ENCODE data around the gene CCDC152. TPM values are rescaled to one million over a fixed set of nuclear protein-coding genes. Genes with fewer than 3 reads are reported as not detected.
A peak's percentile ranks its signal among the peaks of the same experiment; 100 is the strongest.
"Not testable (repeated sequence)": the region's sequence is repeated elsewhere in the genome, so short reads cannot be mapped to it uniquely, and the experiment has no call there.

Gene CCDC152
- total and polyA plus RNA-seq, 12 donors, result 0.66 to 4.0 (median 1.5) TPM

DNA sequence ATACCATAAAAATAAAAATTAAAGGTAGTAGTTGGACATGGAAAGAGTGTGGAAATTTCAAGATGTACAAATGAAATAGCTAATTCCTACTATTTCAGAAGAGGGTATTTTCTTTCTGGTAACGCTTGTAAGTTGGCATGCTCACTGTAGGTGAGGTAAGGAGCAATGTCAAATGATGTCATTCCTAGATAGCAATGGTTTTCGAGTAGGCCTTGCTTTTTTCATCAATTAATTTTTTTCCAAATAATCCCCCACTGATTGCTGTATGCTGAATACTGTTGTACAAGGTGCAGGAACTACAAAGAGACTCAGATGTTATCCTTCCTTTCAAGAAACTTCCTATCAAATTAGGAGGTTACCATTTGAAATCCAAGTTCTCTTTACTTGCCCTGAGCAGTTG is 56.0 kb downstream of the CCDC152 start:
- ATAC-seq (no peak), DNase-seq (no peak)
- intact Hi-C loops (cut with DNase I), result loop anchor here in 5 of 10 donors (1.0 to 5.0 kb wide), 4 partner anchors 27 to 230 kb away; partner anchors contain the start of gene ANXA2R (in 1 of the 5)
- Histone ChIP-seq H3K4me1 (peaks cover 0 to 45% (median 30%) of the 10 kb centered on the region in 9 donors), H3K36me3 (peaks cover 0 to 11% (median 0%) of the 10 kb centered on the region in 9 donors), H3K27ac (peak overlapping the region in 9 of 10 donors; percentile 77 to 93 (median 86)), H3K9me3 (no peaks in the 10 kb centered on the region), H3K4me3 (peak overlapping the region in 3 of 10 donors; percentile 57 to 67 (median 61)), H3K27me3 (no peaks in the 10 kb centered on the region)
- 72 to 74% methylated on average over 2 of the region's 2 CpGs for WGBS, 2 donors
- TF ChIP-seq, protein P1, sequence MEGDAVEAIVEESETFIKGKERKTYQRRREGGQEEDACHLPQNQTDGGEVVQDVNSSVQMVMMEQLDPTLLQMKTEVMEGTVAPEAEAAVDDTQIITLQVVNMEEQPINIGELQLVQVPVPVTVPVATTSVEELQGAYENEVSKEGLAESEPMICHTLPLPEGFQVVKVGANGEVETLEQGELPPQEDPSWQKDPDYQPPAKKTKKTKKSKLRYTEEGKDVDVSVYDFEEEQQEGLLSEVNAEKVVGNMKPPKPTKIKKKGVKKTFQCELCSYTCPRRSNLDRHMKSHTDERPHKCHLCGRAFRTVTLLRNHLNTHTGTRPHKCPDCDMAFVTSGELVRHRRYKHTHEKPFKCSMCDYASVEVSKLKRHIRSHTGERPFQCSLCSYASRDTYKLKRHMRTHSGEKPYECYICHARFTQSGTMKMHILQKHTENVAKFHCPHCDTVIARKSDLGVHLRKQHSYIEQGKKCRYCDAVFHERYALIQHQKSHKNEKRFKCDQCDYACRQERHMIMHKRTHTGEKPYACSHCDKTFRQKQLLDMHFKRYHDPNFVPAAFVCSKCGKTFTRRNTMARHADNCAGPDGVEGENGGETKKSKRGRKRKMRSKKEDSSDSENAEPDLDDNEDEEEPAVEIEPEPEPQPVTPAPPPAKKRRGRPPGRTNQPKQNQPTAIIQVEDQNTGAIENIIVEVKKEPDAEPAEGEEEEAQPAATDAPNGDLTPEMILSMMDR (IDR thresholded peaks at IDR 0.05), result no peak

DNA sequence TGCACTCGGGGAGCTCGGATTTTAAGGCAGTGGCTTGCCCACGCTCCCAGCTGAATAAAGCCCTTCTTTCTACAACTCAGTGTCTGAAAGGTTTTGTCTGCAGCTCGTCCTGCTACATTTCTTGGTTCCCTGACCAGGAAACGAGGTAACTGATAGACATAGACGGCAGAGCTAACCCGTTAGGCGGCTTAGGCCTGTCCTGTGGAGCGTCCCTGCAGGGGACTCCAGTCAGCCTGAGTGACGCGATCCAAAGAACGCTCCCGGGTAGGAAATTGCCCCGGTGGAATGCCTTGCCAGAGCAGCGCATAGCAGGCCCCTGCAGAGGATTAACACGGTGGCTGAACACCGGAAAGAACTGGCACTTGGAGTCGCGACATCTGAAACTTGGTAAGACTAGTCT is 56.9 kb downstream of the CCDC152 start:
- H3K4me1 ChIP-seq, result peaks cover 0 to 35% (median 21%) of the 10 kb centered on the region in 9 donors
- no peak for ATAC-seq
- no peaks in the 10 kb centered on the region for H3K27me3 ChIP-seq
- intact Hi-C loops (cut with DNase I), result loop anchor here in 4 of 10 donors (5.0 kb wide), 3 partner anchors 64 to 229 kb away; partner anchors contain the start of gene ANXA2R (in 1 of the 4)
- DNase-seq, result no peak
- TF ChIP-seq, protein P1 (IDR thresholded peaks at IDR 0.05), result no peak
- no peaks in the 10 kb centered on the region for H3K9me3 ChIP-seq
- WGBS, 2 donors, result 62 to 74% methylated on average over 19 of the region's 19 CpGs
- no peak overlapping the region for H3K4me3 ChIP-seq
- peak overlapping the region in 2 of 10 donors; percentile 86 to 93 for H3K27ac ChIP-seq
- H3K36me3 ChIP-seq, result peaks cover 0 to 3% (median 0%) of the 10 kb centered on the region in 9 donors

DNA sequence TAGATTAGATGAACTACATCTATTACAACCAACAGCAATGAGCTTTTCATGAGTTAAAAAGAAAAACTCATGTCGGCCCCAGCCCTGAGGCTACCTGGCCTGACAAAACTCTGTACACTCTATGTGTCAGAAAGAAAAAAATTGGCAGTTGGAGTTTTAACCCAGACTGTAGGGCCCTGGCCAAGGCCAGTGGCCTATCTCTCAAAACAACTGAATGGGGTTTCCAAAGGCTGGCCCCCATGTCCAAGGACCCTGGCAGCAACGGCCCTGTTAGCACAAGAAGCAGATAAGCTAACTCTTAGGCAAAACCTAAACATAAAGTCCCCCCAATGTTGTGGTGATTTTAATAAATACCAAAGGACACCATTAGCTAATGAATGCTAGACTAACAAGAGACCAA is 59.9 kb downstream of the CCDC152 start:
- DNase-seq; H3K27me3 ChIP-seq; H3K36me3 ChIP-seq; ATAC-seq; intact Hi-C loops (cut with DNase I); H3K4me3 ChIP-seq; H3K27ac ChIP-seq; H3K9me3 ChIP-seq: not testable (repeated sequence)
- peaks cover 0 to 13% (median 8%) of the 10 kb centered on the region in 9 donors for H3K4me1 ChIP-seq
- WGBS, 2 donors, result 92 to 99% methylated on average over 2 of the region's 2 CpGs

DNA sequence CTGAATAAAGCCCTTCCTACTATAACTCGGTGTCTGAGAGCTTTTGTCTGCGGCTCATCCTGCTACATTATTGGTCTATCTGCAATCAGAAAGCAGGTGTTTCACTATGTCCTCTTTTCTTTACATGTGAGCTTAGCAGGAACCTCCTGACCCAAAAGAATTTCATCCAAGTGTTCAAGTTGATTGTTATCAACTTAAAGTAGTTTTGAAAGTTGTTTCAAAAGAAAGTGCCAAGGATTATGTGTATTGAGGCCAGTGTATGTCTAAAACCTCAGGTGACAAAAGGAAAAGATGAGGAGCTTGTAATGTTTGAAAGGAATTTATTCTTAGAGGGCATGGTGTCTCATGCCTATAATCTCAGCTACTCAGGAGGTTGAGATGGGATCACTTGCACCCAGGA is 63.1 kb downstream of the CCDC152 start:
- 50 to 92% methylated on average over 2 of the region's 2 CpGs for WGBS, 2 donors
- no peak overlapping the region for H3K27ac ChIP-seq
- no peaks in the 10 kb centered on the region for H3K9me3 ChIP-seq
- no peaks in the 10 kb centered on the region for H3K4me1 ChIP-seq
- H3K4me3 ChIP-seq, result no peak overlapping the region
- H3K36me3 ChIP-seq, result no peaks in the 10 kb centered on the region
- ATAC-seq (no peak), DNase-seq (no peak)
- no peaks in the 10 kb centered on the region for H3K27me3 ChIP-seq
- intact Hi-C loops (cut with DNase I), result no loop called here
- TF ChIP-seq, protein P1 (IDR thresholded peaks at IDR 0.05), result no peak

DNA sequence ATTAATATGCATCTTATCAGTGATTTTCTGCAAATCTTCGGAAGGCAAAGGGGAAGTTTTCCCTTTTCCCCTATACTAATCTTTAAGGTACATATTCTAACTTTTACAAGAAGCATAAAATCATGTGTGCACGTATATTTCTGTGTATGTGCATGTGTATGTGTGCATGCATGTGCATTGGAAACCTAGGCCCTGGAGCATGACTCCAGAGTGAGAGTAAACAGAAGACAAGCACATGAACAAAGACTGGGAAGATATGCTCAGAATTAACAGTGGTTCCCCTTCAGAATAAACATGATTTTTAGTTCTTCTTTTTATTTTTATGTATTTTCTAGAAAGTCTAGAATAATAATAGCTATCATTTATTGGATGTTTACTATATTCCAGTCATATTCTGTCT is 65.9 kb downstream of the CCDC152 start:
- no peaks in the 10 kb centered on the region for H3K9me3 ChIP-seq
- WGBS, 2 donors, result 86 to 92% methylated on average over 2 of the region's 2 CpGs
- H3K4me1 ChIP-seq, result peaks cover 0 to 12% (median 5%) of the 10 kb centered on the region in 9 donors
- DNase-seq (no peak), ATAC-seq (no peak)
- intact Hi-C loops (cut with DNase I), result no loop called here
- no peak overlapping the region for H3K27ac ChIP-seq
- no peaks in the 10 kb centered on the region for H3K36me3 ChIP-seq
- no peaks in the 10 kb centered on the region for H3K27me3 ChIP-seq
- TF ChIP-seq, protein P1 (IDR thresholded peaks at IDR 0.05), result no peak
- no peak overlapping the region for H3K4me3 ChIP-seq
